Stimulated activated CD8-positive, alpha-beta memory T cell treated with anti-CD3 and anti-CD28 coated beads, Interleukin-12 subunit alpha, Interleukin-12 subunit beta, amount 100 ng/mL, for 24 hours (primary cell): ENCODE measurements around the gene BSG.

Experiments
- DNase-seq: peaks from one replicate; pipeline ENCODE4 v3.0.0-alpha.2; 2020; ENCODE audit errors: extremely low read depth

Gene BSG

DNA sequence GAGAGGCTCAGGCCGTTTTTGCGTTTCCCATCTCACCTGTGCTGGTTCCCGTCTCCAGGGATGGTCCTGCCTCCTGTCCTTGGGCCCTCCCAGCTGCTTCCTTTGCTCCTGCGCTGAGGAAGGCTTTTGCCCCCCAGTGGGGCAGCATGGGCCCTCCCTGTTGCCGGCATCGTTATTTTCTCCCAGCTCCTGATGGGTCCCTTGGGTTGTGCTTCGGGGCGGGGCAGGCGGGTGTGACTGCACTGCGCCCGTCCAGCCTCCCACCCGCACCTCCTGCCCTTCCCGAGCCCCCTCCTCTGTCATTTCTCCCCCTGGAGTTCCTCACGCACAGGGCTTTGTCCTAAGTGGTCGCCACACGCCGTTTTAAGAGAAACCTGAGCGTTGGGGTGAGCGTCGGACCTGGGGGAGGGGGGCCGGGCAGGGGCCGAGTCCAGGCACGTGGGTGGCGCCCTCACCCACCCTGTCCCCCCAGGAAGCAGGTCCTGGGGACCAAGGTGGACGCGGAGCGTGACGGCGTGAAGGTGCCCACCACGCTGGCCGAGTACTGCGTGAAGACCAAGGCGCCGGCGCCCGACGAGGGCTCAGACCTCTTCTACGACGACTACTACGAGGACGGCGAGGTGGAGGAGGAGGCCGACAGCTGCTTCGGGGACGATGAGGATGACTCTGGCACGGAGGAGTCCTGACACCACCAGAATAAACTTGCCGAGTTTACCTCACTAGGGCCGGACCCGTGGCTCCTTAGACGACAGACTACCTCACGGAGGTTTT is 31.3 kb upstream of the BSG start:
- no peak for DNase-seq

DNA sequence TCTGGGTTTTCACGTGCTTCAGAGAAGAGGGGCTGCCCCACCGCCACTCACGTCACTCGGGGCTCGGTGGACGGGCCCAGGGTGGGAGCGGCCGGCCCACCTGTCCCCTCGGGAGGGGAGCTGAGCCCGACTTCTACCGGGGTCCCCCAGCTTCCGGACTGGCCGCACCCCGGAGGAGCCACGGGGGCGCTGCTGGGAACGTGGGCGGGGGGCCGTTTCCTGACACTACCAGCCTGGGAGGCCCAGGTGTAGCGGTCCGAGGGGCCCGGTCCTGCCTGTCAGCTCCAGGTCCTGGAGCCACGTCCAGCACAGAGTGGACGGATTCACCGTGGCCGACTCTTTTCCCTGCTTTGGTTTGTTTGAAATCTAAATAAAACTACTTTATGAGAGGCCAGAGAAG is 30.7 kb upstream of the BSG start:
- DNase-seq, result no peak

DNA sequence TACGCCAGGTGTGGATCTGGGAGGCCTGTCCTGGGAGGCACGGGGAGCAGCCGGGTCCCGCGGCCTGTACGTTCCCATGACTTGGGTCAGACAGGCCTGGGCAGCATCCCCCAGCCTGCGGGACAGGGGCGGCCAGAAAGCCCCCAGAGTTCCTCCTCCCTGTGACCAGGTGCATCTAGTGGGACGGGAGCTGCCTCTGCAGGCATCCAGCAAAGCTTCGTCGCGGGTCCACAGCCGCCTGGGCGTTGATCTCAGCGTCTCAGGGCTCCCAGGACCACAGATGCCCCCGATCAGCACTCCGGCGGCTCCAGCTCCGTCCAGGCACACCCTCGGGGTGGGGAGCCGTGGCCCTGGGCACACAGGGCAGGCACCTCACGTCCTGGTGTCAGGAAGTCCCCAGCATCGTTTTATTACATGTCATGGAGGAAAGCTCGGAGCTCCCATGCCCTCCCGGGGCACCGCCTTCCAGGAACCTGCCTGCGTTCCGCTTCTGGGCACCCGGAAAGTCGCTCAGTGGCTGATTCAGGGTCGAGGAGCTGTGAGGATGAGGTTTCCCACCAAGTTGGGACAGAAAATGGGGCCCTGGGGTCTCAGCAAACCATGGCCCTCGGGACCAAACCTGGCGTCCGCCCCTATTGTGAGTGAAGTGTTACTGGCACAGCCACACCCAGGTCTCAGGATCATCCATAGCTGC is 30.1 kb upstream of the BSG start:
- no peak for DNase-seq

DNA sequence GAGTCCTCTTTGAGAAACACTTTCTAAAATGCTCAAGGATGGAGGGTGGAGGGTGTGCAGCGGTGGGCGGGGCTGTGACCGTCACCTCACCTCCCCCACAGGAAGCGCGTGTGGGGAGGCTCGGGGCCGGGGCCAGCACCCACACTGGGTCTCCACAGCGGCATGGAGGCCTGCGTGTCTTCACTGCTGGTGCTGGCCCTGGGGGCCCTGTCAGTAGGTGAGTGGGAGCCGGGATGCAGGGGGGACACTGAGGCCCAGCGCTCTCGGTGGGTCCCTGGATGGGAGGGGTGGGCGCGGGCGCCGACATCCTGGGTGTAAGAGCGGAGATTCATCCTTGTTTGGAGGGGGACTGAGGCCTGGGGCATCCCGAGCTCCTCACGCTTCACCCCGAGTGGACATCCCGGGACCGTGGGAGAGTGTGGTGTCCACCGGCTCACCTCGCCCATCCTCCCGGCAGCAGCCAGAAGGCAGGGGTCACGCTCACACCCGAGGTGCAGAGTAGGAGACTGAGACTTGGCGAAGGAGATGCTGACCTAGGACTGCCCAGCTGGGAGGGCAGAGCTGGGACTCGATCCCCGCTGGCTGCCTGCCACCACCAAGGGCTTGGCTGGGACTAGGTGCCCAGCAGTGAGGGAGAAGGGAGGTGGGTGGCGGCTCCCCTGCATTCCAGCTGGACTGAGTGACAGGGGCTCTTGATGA is 28.3 kb upstream of the BSG start, which contains the start of gene GZMM:
Gene GZMM (plus strand): TSS at position 144 of the 699 bp plus-strand sequence. CDS start 19 bp downstream, at position 163.
- peak; percentile 47 for DNase-seq

DNA sequence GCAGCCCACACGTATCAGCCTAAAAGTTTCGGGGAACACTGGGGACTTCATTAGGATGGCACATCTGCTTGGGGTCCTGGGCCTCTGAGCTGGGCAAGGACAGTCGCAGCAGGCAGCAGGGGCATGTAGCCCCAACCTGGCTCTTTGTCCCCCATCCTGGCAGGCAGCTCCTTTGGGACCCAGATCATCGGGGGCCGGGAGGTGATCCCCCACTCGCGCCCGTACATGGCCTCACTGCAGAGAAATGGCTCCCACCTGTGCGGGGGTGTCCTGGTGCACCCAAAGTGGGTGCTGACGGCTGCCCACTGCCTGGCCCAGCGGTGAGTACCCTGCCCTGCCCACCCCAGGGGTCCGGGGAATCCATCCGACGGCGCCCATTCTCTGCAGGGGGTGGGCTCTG is 25.3 kb upstream of the BSG start:
- no peak for DNase-seq

DNA sequence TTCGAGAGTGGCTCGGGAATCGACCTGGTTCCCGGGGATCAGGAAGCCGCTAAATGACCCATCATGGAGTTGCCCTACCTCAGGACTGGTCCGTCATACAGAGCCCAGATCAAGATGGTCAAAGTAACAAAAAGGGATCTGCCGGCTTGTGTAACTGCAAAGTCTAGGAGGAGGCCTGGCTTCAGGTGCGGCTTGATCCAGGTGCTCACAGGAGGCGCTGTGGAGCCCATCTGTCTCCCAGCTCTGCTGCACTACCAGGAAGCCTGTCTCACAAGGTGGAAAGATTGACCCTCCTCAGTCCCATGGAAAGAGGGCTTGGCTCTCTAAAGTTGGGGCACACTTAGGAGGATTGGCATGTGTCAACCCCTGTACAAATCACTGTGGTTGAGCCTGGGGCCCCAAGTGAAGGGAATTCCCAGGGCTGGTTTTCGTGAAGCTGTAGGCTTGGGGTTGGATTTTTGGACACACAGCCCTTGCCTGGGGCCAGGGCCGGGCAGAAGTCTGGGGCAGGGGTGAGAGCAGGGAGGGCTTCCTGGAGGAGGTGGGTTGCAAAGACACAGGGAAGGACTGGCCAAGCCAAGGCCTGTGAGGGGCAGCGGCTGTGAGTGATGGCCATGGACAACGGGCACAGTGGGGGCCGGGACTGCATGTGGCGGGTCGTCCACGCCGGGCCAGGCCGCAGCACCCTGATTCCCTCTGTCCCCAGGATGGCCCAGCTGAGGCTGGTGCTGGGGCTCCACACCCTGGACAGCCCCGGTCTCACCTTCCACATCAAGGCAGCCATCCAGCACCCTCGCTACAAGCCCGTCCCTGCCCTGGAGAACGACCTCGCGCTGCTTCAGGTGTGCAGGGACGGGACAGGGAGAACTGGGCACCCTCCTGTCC is 24.3 kb upstream of the BSG start:
- DNase-seq, result no peak

DNA sequence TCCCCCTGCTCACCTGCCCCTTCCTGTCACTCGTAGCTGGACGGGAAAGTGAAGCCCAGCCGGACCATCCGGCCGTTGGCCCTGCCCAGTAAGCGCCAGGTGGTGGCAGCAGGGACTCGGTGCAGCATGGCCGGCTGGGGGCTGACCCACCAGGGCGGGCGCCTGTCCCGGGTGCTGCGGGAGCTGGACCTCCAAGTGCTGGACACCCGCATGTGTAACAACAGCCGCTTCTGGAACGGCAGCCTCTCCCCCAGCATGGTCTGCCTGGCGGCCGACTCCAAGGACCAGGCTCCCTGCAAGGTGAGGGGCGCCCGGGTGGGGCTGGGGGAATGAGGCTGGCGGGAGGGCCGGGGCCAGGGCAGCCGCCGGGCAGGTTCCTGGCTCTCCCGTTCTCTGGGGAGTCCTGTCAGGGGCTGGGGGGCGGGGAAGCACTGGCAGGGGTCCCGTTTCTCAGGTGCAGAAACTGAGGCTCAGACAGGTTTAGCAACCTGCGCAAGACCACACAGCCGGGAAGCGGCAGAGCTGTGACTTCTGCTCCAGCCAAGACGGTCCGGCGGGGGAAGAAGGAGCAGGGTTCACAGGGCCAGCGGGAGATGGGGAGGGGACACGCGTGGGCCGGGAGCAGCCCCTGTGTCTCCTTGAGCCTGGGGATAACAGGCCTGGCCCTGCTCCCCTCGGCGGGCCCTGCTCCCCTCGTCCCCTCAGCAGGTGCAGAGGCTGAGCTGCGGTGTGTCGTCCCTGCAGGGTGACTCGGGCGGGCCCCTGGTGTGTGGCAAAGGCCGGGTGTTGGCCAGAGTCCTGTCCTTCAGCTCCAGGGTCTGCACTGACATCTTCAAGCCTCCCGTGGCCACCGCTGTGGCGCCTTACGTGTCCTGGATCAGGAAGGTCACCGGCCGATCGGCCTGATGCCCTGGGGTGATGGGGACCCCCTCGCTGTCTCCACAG is 23.2 kb upstream of the BSG start:
- DNase-seq, result no peak

DNA sequence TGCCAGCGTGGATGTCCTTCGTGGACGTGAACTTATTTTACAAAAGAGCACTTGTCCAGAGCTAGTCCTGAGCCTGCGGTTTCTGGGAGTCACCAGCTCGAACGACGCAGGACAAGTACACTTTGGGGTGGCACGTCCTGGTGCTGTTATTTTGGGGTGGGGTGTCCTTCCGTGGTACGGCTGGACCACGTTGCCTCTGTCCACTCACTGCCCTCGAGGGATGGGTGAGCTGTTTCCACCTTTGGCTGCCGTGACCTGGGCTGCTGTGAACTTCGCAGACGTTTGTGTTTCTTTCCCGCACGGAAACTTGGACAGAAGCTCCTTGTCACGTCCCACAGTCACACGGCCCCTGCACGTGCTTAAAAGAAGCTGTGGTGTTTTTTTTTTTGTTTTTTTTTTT is 17.6 kb upstream of the BSG start:
- no peak for DNase-seq

DNA sequence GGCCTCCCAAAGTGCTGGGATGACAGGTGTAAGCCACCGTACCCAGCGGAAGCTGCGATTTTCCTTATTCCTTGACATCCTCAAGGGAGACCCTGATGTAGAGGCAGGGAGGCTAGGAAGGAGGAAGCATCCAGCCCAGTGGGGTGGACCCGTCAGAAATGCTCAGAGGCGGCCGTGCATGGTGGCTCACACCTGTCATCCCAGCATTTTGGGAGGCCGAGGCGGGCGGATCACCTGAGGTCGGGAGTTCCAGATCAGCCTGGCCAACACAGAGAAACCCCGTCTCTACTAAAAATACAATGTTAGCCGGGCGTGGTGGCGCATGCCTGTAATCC is 17.0 kb upstream of the BSG start:
- DNase-seq, result no peak

DNA sequence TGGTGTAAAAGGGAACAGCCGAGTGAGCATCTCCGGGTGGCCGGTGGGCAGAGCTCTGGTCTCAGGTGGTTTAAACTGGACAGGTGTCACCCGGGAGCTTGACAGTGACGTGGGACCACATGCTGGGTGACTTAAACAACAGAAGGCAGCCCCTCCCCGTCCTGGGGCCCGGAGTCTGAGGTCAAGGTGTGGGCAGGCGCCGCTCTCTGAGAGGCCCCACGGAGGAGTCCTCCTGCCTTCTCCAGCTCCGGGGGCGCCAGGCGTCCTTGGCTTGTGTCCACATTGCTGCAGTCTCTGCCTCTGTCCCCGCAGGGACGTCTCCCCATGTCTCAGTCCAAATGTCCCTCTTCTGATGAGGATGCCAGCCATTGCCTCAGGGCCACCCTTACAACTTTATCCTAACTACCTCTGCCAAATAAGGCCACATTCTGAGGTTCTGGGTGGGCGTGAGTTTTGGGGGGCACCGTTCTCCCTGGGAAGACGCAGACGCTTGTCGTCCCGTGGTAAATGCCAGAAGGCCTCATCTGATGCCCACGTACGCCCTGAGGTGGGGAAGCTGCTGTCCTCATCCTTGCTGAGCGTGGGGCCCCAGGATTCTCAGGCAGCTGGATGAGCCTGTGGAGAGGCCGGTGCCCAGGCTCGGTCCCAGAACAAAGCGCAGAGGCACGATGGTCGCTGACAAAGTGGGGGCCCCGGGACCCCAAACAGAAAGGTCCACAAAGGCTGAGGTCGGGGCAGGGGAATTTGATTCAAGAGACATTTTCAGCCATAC is 15.6 kb upstream of the BSG start:
- DNase-seq, result no peak

DNA sequence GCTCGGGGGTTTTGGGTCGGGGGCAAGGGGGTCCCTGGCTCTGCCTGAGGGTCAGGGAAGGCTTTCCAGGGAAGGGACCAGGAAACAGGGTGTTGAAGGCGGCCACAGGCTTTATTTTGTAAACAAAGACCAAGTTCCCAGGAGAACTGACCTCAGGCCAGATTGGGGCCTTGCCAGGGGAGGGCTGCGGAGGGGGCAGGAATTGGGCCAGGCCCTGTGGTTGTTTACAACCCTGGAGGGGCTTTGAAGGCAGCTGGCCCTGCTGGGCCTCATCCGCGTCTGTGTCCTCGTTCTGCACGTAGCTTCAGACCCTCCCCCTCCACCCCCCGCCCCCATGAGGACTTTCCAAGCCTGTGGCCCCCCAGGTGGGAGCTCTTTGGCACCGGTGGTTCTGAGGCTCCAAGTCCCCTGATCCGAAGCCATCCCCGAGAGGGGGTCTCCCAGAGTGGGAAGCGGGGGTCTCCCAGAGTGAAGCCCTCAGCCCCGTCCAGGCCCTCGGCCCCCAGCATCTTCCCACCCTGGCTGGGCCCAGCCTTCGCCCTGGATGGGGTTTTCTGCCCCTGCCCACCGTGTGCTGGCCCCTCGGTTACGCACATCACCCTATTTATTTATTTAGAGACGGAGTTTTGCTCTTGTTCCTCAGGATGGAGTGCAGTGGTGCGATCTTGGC is 13.5 kb upstream of the BSG start:
- no peak for DNase-seq

DNA sequence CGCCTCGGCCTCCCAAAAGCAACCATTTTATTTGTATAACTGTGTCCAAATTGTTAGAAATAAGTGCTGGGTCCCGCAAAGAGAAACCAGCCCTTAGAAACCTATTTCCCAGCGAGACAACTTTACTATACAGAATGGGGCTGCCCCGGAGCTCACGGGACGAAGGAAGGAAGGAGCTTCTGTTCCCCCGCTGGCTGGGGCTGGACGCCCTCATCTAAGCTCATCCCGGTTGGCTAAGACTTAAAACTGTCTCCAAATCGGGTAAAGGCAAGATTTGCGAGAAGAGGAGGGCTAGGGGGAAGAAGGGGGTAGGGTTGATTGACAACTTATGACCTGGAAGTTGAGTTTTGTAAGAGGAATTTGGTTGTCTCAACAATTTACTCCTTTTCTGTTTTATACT is 12.3 kb upstream of the BSG start:
- no peak for DNase-seq

DNA sequence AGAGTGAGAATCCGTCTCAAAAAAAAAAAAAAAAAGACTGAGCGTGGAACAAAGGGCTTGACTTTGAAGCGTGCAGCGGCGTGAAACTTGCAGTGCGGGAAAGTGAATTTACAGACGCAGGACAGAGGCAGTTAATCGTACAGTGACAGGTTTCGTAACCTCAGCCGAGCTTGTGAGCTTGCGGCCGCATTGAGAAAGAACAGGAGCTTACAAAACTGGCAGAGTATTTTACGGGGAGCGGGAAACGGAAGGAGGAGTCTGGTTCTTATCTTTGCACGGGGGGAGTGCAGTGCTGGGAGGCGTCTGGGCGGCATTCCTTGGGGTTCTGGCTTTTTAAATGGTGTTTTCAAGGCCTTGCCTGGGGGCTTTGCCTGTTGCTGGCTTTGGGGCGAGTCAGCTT is 6.0 kb upstream of the BSG start:
- no peak for DNase-seq

DNA sequence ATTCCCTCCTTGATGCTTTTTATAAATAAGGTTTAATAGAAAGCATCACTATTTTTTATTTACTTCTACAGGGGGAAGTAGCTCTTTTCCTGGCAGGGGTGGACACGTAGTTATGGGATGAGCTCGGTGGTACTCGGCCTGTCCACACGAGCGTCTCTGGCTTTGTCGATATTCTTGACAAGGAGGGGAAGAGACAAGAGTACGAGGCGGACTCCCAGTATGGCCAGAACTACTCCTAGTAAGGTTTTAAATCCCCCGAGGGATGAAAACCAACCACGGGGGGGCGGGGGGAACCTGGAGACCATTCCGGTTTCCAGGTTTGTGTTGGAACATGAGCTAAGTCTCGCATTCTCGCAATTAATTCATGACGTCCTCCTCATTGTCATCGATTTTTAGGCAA is 5.6 kb upstream of the BSG start:
- no peak for DNase-seq

DNA sequence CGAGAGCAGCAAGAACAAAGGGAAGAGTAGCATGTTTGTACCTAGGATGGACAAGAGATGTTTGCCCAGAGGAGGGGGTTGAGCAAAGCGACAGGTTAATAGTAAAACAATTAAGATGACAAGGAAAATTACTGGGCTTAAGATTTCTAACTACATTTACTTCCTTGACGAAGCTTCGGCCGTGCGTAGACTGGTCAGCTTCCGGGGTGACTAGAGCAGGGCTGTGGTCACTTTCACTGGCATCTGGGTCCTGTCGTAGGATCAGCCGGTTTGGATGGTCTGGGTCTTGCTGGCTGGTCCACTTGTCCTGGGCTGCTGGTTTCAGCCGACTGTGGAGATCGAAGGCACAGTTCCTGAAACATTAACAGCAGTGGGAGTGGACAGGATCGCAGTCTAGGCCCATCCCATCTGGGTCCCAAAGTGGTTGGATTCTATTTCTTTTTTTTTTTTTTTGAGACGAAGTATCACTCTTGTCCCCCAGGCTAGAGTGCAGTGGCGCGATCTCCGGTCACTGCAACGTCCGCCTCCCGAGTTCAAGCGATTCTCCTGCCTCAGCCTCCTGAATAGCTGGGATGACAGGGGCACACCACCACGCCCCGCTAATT is 5.0 kb upstream of the BSG start:
- DNase-seq, result no peak

DNA sequence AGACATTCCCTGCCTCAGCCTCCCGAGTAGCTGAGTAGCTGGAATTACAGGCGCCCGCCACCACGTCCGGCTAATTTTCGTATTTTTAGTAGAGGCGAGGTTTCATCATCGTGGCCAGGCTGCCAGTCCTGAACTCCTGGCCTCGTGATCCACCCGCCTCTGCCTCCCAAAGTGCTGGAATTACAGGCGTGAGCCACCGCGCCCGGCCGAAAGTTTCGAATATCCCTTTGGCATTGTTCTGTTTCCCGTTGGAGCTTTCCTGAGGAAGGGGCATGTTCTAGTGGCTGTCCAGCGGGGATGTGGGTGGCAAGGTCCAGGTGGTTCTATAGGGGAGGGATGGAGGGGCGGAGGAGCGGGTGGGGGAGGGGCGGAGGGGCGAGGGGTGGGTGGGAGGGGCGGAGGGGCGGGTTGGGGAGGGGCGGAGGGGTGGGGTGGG is 2.1 kb upstream of the BSG start:
- DNase-seq, result no peak

DNA sequence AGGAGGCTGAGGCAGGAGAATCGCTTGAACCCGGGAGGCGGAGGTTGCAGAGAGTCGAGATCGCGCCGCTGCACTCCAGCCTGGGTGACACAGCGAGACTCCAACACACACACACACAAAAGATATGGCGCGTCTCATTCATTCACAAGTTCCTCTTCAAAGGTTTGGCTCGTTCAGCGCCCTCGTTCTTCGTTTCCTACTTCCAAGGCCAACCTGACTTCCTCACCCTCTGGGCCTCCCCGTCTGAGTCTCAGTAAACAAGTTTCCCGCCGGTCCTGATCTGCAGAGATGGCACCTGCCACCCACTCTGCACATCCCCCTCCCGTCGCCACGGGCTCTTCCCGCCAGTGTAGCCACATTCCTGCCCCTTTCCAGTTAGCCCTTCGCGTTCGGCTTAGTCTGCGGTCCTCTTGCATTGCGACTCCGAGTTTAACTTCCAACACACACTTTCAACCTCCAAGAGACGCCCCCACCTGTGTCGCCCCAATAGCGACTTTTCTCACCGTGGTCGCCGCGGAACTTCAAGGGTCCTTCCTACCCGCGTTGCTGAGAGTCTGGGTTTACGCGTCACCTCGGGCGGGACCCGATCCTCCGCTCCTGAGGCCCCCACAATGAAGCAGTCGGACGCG is 1.3 kb upstream of the BSG start:
- peak; percentile 20 for DNase-seq

DNA sequence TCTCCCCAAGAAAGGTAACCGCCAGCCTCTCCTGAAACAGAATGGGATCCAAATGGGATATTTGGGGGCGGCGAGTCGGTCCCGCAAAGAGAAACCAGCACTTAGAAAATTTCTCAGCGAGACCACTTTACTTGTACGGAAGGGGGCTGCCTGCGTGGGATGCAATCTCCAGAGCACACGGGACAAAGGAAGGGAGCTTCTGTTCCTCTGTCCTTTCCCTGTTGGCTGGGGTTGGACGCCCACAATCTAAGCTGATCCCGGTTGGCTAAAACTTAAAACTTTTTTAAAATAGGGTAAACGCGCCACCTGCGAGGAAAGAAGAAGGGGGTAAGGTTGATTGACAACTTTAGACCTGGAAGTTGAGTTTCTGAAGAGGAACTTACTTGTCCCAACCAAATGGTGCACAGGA is 826 bp upstream of the BSG start:
- no peak for DNase-seq
